ENCODE data around the gene PYROXD2. TPM values are rescaled to one million over a fixed set of nuclear protein-coding genes. Genes with fewer than 3 reads are reported as not detected.

PYROXD2 gene
- total and polyA plus RNA-seq, 2 of the 13 experiments (the other 11 are each of a cell fraction or from before 2014, with no cell fraction given) = 2.0 to 6.2 TPM

DNA sequence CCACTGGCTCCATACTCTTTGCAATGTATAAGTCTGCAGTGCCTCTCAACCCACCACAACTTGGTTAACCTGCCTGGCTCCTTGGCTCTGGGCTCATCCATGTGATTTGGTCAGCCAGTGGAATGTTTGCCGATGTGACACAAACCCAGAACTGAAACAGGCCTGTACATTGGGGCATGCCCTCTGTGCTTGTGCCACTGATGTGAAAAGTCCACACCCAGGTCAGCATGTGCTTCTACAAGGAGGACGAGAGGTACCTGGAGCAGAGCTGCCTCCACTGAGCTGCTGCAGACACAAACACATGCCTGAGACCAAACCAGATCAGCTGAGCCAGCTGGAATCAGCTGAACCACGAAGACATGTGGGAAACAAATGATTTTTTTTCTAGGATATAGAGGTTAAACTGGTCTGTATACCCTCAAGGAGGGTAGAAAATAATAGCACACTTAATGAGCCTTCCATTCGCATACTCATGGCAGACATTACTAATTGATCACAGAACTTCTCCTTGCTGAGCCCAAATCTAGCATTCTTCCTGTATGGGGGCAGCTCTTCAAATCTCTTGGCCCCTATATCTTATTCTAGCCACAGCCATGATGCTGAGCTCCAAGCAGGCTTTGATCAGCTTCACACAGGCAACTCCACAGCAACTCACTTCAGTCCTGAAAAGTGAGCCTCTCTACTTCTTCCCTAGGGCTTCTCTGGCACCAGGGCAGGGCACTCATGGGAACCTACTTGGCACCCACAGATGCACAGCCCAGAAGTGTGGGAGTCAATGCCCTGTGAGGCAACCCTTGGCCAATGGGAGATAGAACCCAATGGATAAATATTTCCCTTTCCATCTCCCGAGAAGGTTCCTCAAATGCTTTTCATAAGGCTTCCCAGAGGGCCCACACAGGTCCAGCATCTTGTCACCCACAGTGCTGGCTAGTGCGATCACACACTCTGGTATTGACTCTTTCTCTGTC, 18.6 kb downstream of the PYROXD2 start:
- no TSS peak for BruUV-seq (replicated peaks)
- ATAC-seq (no peak), FAIRE-seq (no peak), DNase-seq (ENCODE audit: low spot score) (no peak)
- ChIA-PET POLR2A (interaction anchor here (1.1 kb wide), 1 partner anchor 19 kb away, joined by 3 read pairs; the partner anchor contains the start of gene PYROXD2), CTCF (ENCODE audit: low intra/inter-chr PET ratio, low total read pairs) (no interaction called here)
- Histone ChIP-seq H3K4me1 (ENCODE audit: insufficient read depth, low read length) (no peaks in the 10 kb centered on the region), H3K36me3 (replicated peaks in 1 of 2; ENCODE audit: control insufficient read depth in 1 of 2, insufficient read depth in 2 of 2, low read length in 2 of 2) (no peaks in the 10 kb centered on the region), H4K20me1 (ENCODE audit: insufficient read depth, low read length) (no peaks in the 10 kb centered on the region), H3K4me3 (replicated peaks in 1 of 3; ENCODE audit: insufficient read depth in 1 of 3, low read depth in 2 of 3, low read length in 3 of 3) (no peak overlapping the region), H3K27me3 (ENCODE audit: control insufficient read depth in 1 of 2, insufficient read depth in 2 of 2, low read length in 2 of 2) (no peaks in the 10 kb centered on the region; a peak in 1 of 5 replicates), H3K4me2 (ENCODE audit: low read depth, low read length) (no peak overlapping the region), H3K27ac (ENCODE audit: extremely low read length, insufficient read depth, low read length) (no peak overlapping the region), H3K9me3 (ENCODE audit: low read length) (no peaks in the 10 kb centered on the region), H3K9ac (ENCODE audit: insufficient read depth, low read depth, low read length) (no peak overlapping the region), H3K79me2 (ENCODE audit: insufficient read depth, low read length) (no peaks in the 10 kb centered on the region), H2AFZ (ENCODE audit: low read length) (no peak overlapping the region)
- in situ Hi-C loops (cut with HindIII; ENCODE audit: extremely low pct_ligation_motif_present, low pct_unique_long_range_greater_than_20kb) = no loop called here
- TF ChIP-seq ZNF558 (CRISPR knock-in tag; IDR thresholded peaks at IDR 0.05; ENCODE audit: borderline replicate concordance) (no peak), ATF7 (IDR thresholded peaks at IDR 0.05) (no peak), ATF7 (CRISPR knock-in tag; IDR thresholded peaks at IDR 0.05) (no peak), BORCS8-MEF2B (CRISPR knock-in tag; IDR thresholded peaks at IDR 0.05) (no peak), FOXA1 (IDR thresholded peaks at IDR 0.05) (no peak), FOXA1 (CRISPR knock-in tag; IDR thresholded peaks at IDR 0.05) (no peak), NCOA5 (CRISPR knock-in tag; IDR thresholded peaks at IDR 0.05) (no peak), HDAC6 (IDR thresholded peaks at IDR 0.05; ENCODE audit: low read depth, low read length) (no peak)
- TF ChIP-seq, protein P1, sequence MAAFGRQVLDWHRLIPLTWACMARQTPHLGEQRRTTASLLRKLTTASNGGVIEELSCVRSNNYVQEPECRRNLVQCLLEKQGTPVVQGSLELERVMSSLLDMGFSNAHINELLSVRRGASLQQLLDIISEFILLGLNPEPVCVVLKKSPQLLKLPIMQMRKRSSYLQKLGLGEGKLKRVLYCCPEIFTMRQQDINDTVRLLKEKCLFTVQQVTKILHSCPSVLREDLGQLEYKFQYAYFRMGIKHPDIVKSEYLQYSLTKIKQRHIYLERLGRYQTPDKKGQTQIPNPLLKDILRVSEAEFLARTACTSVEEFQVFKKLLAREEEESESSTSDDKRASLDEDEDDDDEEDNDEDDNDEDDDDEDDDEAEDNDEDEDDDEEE (CRISPR knock-in tag; IDR thresholded peaks at IDR 0.05) = no peak
- intact Hi-C loops (cut with micrococcal nuclease; ENCODE audit: unreplicated experiment) = no loop called here
- WGBS (ENCODE audit: low lambda C conversion rate) = 71% methylated on average over 6 of the region's 6 CpGs
